Caco-2 (cell line): ENCODE measurements around the gene DLG4. TPM values are rescaled to one million over a fixed set of nuclear protein-coding genes. Genes with fewer than 3 reads are reported as not detected.

Source experiments
- BruUV-seq: library from RNA; stranded (reverse); fragments of 400-500 nt; replicated peaks from 2 replicates; lab custom pipeline; 2021; lab: Mats Ljungman, UMichigan
- CTCF ChIA-PET: fragments of 300-600 bp; sonication (Branson Sonifier 250); formaldehyde crosslinking; loops from one replicate; lab custom pipeline; 2022; ENCODE audit warnings: antibody characterized with exemption; lab: Charles Lee
- POLR2A ChIA-PET: fragments of 300-600 bp; sonication (Branson Sonifier 250); formaldehyde crosslinking; loops from one replicate; lab custom pipeline; 2022; ENCODE audit warnings: antibody characterized with exemption; lab: Charles Lee
- DNase-seq, 2 experiments: peaks; one replicate each; pipeline versions ENCODE4 v3.0.0 to v3.0.0-alpha.2; 2020 to 2022
- H3K27me3 ChIP-seq: replicated peaks from 2 replicates; pipeline ENCODE4 v1.6.0; 2011; ENCODE audit warnings: low read length; ENCODE audit not compliant: control insufficient read depth, insufficient read depth
- H3K36me3 ChIP-seq: 2 replicates; pipeline ENCODE4 v1.5.1; 2011; ENCODE audit warnings: low read length; ENCODE audit not compliant: control insufficient read depth, insufficient read depth
- H3K4me1 ChIP-seq: fragments of 250-450 bp; sonication (Bioruptor Pico); 2 replicates; pipeline ENCODE4 v1.5.1; 2020; ENCODE audit warnings: mild to moderate bottlenecking
- H3K4me3 ChIP-seq: 2 replicates; pipeline ENCODE4 v1.5.1; 2011; ENCODE audit warnings: low read depth, mild to moderate bottlenecking, control low read depth, low read length
- H3K9me3 ChIP-seq: fragments of 250-450 bp; sonication (Bioruptor Pico); 2 replicates; pipeline ENCODE4 v1.5.1; 2020; ENCODE audit warnings: mild to moderate bottlenecking, moderate library complexity
- H3K27ac Mint-ChIP-seq: one replicate; pipeline ENCODE4 v1.8.0; 2022; ENCODE audit warnings: mixed read lengths; ENCODE audit not compliant: unreplicated experiment
- H3K27me3 Mint-ChIP-seq: one replicate; pipeline ENCODE4 v1.8.0; 2022; ENCODE audit warnings: mixed read lengths; ENCODE audit not compliant: insufficient read depth, unreplicated experiment
- H3K36me3 Mint-ChIP-seq: one replicate; pipeline ENCODE4 v1.8.0; 2022; ENCODE audit warnings: mild to moderate bottlenecking, mixed read lengths; ENCODE audit not compliant: insufficient read depth, unreplicated experiment
- H3K4me1 Mint-ChIP-seq: one replicate; pipeline ENCODE4 v1.8.0; 2022; ENCODE audit warnings: low read depth, mixed read lengths; ENCODE audit not compliant: unreplicated experiment
- H3K4me3 Mint-ChIP-seq: one replicate; pipeline ENCODE4 v1.8.0; 2022; ENCODE audit warnings: mild to moderate bottlenecking, moderate library complexity, mixed read lengths; ENCODE audit not compliant: unreplicated experiment
- H3K9me3 Mint-ChIP-seq: one replicate; pipeline ENCODE4 v1.8.0; 2022; ENCODE audit warnings: mixed read lengths; ENCODE audit not compliant: unreplicated experiment
- CTCF ChIP-seq, 2 experiments: fragments of 200-600 bp in 1 of 2; IDR thresholded peaks; 1 replicate in 1 of 2; 2 replicates in 1 of 2; pipeline versions ENCODE4 v1.5.1 to v1.8.0; 2011 to 2022; ENCODE audit warnings: antibody characterized with exemption in 1 of 2, control low read depth in 1 of 2, inconsistent platforms in 1 of 2, low read depth in 1 of 2, low read length in 1 of 2, mild to moderate bottlenecking in 1 of 2, moderate library complexity in 1 of 2; ENCODE audit not compliant: insufficient read depth in 1 of 2, severe bottlenecking in 1 of 2, unreplicated experiment in 1 of 2
- intact Hi-C: fragments of 100-400 bp; cut with micrococcal nuclease; formaldehyde crosslinking; loops from one replicate; pipeline ENCODE4 v1.10.0; 2022; ENCODE audit not compliant: unreplicated experiment
- total RNA-seq: library from RNA; stranded (reverse); gene quantifications from 2 replicates; pipeline ENCODE4 v1.2.3, GENCODE V29; 2022

The DLG4 gene
- total RNA-seq, 1 experiment from 2014 or later: 0.98 TPM

GRCh38 chr17:7236808-7237207, 17.2 kb upstream of the DLG4 start:
- no peak for DNase-seq
- ChIA-PET CTCF (no interaction called here), POLR2A (no interaction called here)
- Histone ChIP-seq H3K36me3 (no peaks in the 10 kb centered on the region; the same call in 1 of the 2 replicates), H3K4me1 (peaks cover 6% of the 10 kb centered on the region; the same call in 1 of the 2 replicates), H3K9me3 (no peaks in the 10 kb centered on the region), H3K4me3 (no peak overlapping the region), H3K27me3 (no peaks in the 10 kb centered on the region)
- no peak for TF ChIP-seq CTCF (IDR thresholded peaks at IDR 0.05; ENCODE audit: insufficient read depth in 1 of 2, low read depth in 1 of 2, low read length in 1 of 2, severe bottlenecking in 1 of 2, unreplicated experiment in 1 of 2)
- Mint-ChIP-seq H3K36me3 (peaks cover 63% of the 10 kb centered on the region), H3K27me3 (no peaks in the 10 kb centered on the region), H3K27ac (peak overlapping the region; percentile 73), H3K4me1 (peaks cover 27% of the 10 kb centered on the region), H3K9me3 (no peaks in the 10 kb centered on the region), H3K4me3 (peak overlapping the region; percentile 93)
- no TSS peak for BruUV-seq
- intact Hi-C loops: no loop called here

GRCh38 chr17:7235693-7236665, 16.3 kb upstream of the DLG4 start:
- CTCF ChIA-PET: no interaction called here
- peaks cover 6% of the 10 kb centered on the region; the same call in 1 of the 2 replicates for H3K4me1 ChIP-seq
- H3K9me3 ChIP-seq: no peaks in the 10 kb centered on the region
- DNase-seq: no peak
- POLR2A ChIA-PET: no interaction called here
- intact Hi-C loops: no loop called here
- Mint-ChIP-seq H3K9me3 (no peaks in the 10 kb centered on the region), H3K27me3 (no peaks in the 10 kb centered on the region), H3K4me1 (peaks cover 22% of the 10 kb centered on the region), H3K4me3 (peak overlapping the region; percentile 11), H3K36me3 (peaks cover 63% of the 10 kb centered on the region), H3K27ac (peak overlapping the region; percentile 48)
- no peak for TF ChIP-seq CTCF (IDR thresholded peaks at IDR 0.05; ENCODE audit: insufficient read depth in 1 of 2, low read depth in 1 of 2, low read length in 1 of 2, severe bottlenecking in 1 of 2, unreplicated experiment in 1 of 2)
- no peak overlapping the region for H3K4me3 ChIP-seq
- H3K27me3 ChIP-seq: no peaks in the 10 kb centered on the region
- no TSS peak for BruUV-seq
- no peaks in the 10 kb centered on the region; the same call in 1 of the 2 replicates for H3K36me3 ChIP-seq

GRCh38 chr17:7234083-7234951, 14.7 kb upstream of the DLG4 start, which contains the start of gene DVL2:
DVL2 (minus strand) TSS chr17:7234517; CDS start chr17:7234262, 255 bp downstream.
- ChIA-PET CTCF (interaction anchor here (0.9 kb wide), 1 partner anchor 14 kb away, joined by 3 read pairs; no protein-coding TSS in a partner anchor), POLR2A (interaction anchor here (0.5 to 1.2 kb wide), 3 partner anchors 15 to 1905 kb away, joined by 4 to 6 read pairs (median 5); partner anchors contain the start of genes ACADVL and DLG4)
- H3K27me3 ChIP-seq: no peaks in the 10 kb centered on the region
- H3K4me3 ChIP-seq: peak within 1 kb of the TSS; percentile 65
- Mint-ChIP-seq H3K4me3 (peak within 1 kb of the TSS; percentile 93), H3K4me1 (peaks cover 13% of the 10 kb centered on the region), H3K27ac (peak within 1 kb of the TSS; percentile 85), H3K36me3 (peaks cover 76% of the 10 kb centered on the region), H3K27me3 (no peaks in the 10 kb centered on the region), H3K9me3 (no peaks in the 10 kb centered on the region)
- H3K36me3 ChIP-seq: no peaks in the 10 kb centered on the region; the same call in none of the 2 replicates
- TF ChIP-seq CTCF (IDR thresholded peaks at IDR 0.05; ENCODE audit: insufficient read depth in 1 of 2, low read depth in 1 of 2, low read length in 1 of 2, severe bottlenecking in 1 of 2, unreplicated experiment in 1 of 2): no peak
- DNase-seq: peak; percentile 88 to 91
- H3K9me3 ChIP-seq: no peaks in the 10 kb centered on the region
- H3K4me1 ChIP-seq: no peaks in the 10 kb centered on the region
- BruUV-seq: TSS peak; percentile 31
- intact Hi-C loops: no loop called here
